Adipocyte (in vitro differentiated cells): ENCODE data around the gene C1orf198.

Source experiments
- DNase-seq: peaks from one replicate; pipeline ENCODE4 v3.0.0-alpha.2; 2015; ENCODE audit warnings: low read depth
- H3K27me3 ChIP-seq: replicated peaks from 2 replicates; pipeline ENCODE4 v1.7.0; 2013; ENCODE audit warnings: mild to moderate bottlenecking, low read length, moderate library complexity; ENCODE audit not compliant: control insufficient read depth, insufficient read depth
- H3K36me3 ChIP-seq: 2 replicates; pipeline ENCODE4 v1.7.0; 2013; ENCODE audit warnings: low read length, mild to moderate bottlenecking, moderate library complexity; ENCODE audit not compliant: control insufficient read depth, insufficient read depth, severe bottlenecking
- H3K4me1 ChIP-seq: 2 replicates; pipeline ENCODE4 v1.7.0; 2013; ENCODE audit warnings: mild to moderate bottlenecking, low read length, moderate library complexity; ENCODE audit not compliant: control insufficient read depth, insufficient read depth
- H3K4me3 ChIP-seq: 2 replicates; pipeline ENCODE4 v1.7.0; 2013; ENCODE audit warnings: mild to moderate bottlenecking, low read length, moderate library complexity
- H3K9ac ChIP-seq: 2 replicates; pipeline ENCODE4 v1.7.0; 2013; ENCODE audit warnings: mild to moderate bottlenecking, low read length, moderate library complexity
- H3K9me3 ChIP-seq: 2 replicates; pipeline ENCODE4 v1.7.0; 2013; ENCODE audit warnings: mild to moderate bottlenecking, low read length, moderate library complexity; ENCODE audit not compliant: control insufficient read depth

The C1orf198 gene

GRCh38 chr1:230804396-230804795 is 63.9 kb downstream of the C1orf198 start:
- Histone ChIP-seq H3K4me1 (peaks cover 16% of the 10 kb centered on the region), H3K36me3 (no peaks in the 10 kb centered on the region)

GRCh38 chr1:230800891-230801840 is 67.2 kb downstream of the C1orf198 start:
- H3K9me3 ChIP-seq = no peaks in the 10 kb centered on the region
- H3K9ac ChIP-seq = no peak overlapping the region
- no peaks in the 10 kb centered on the region for H3K36me3 ChIP-seq
- H3K4me1 ChIP-seq = no peaks in the 10 kb centered on the region
- DNase-seq = no peak
- H3K4me3 ChIP-seq = no peak overlapping the region
- no peaks in the 10 kb centered on the region for H3K27me3 ChIP-seq

More at GRCh38 chr1:230804396-230804795, 63.9 kb downstream of the C1orf198 start:
- DNase-seq = no peak
- Histone ChIP-seq H3K9me3 (no peaks in the 10 kb centered on the region), H3K27me3 (no peaks in the 10 kb centered on the region), H3K4me3 (no peak overlapping the region), H3K9ac (no peak overlapping the region)

GRCh38 chr1:230798491-230798890 is 69.8 kb downstream of the C1orf198 start:
- Histone ChIP-seq H3K9ac (no peak overlapping the region), H3K4me3 (no peak overlapping the region), H3K9me3 (no peaks in the 10 kb centered on the region), H3K4me1 (no peaks in the 10 kb centered on the region), H3K36me3 (no peaks in the 10 kb centered on the region), H3K27me3 (no peaks in the 10 kb centered on the region)
- DNase-seq = no peak

- DNase-seq = peak; percentile 92
- H3K9me3 ChIP-seq = no peaks in the 10 kb centered on the region
- no peak overlapping the region for H3K9ac ChIP-seq
- no peaks in the 10 kb centered on the region for H3K27me3 ChIP-seq
- no peaks in the 10 kb centered on the region for H3K36me3 ChIP-seq
- no peaks in the 10 kb centered on the region for H3K4me1 ChIP-seq
- no peak overlapping the region for H3K4me3 ChIP-seq
Measured at GRCh38 chr1:230797942-230798365, 70.4 kb downstream of the C1orf198 start.

- H3K9ac ChIP-seq = no peak overlapping the region
- no peaks in the 10 kb centered on the region for H3K4me1 ChIP-seq
- no peaks in the 10 kb centered on the region for H3K36me3 ChIP-seq
- H3K27me3 ChIP-seq = no peaks in the 10 kb centered on the region
- DNase-seq = no peak
- H3K4me3 ChIP-seq = no peak overlapping the region
- H3K9me3 ChIP-seq = no peaks in the 10 kb centered on the region
Measured at GRCh38 chr1:230797376-230797920, 70.9 kb downstream of the C1orf198 start.

DNA sequence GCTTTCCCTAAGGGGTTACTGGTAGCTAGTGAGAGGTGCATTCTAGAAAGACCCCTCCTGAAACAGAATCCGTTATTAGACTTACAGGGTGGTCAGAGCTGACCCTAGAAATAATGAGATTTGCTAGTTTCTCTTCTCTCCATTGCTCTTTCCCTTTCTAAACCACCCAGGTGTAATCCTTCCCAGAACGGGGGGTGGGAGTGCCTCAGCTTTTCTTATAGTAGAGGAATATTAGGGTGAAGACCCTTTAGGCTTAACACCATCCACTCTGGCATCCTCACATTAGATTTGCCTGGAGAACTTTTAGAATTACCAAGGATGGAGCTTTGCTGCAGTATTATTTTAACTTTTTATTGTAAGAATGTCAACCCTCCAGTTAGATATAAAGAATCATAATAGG is 71.7 kb downstream of the C1orf198 start:
- Histone ChIP-seq H3K36me3 (no peaks in the 10 kb centered on the region), H3K9ac (no peak overlapping the region), H3K4me3 (no peak overlapping the region), H3K9me3 (no peaks in the 10 kb centered on the region), H3K27me3 (no peaks in the 10 kb centered on the region), H3K4me1 (no peaks in the 10 kb centered on the region)
- no peak for DNase-seq

DNA sequence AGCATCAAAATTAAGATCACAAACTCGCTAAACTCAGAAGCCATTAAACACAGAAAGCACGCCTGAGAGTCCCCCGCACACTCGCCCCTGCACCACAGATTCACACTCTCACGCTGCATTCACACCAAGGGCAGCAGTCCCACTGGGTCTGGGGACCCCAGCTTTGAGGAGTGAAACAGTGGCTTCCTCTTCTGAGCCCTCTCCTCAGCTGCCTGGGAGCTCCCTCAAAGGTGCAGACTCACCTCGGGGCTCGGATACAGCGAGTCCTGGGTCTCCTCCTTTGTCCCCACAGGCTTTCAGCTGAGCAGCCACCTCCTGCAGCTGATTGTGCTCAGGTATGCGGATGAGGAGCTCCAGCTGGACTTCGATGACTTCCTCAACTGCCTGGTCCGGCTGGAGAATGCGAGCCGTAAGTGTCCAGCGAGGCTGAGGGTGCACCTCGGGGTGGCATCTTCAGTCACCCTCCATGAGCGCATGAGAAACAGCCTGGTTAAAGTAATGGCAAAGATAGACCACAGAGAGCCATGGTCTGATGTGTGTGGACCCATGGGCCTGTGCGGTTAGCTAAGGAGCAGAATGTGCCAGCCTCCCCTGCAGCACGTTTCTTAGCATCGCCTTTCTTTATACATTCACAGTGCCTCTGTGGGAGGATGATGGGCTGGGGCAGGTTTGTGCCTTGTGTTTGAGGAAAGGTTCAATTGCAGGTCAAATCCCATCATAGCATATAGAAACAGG is 73.3 kb downstream of the C1orf198 start:
- Histone ChIP-seq H3K27me3 (no peaks in the 10 kb centered on the region), H3K9ac (no peak overlapping the region), H3K4me3 (no peak overlapping the region), H3K9me3 (no peaks in the 10 kb centered on the region), H3K4me1 (no peaks in the 10 kb centered on the region), H3K36me3 (no peaks in the 10 kb centered on the region)
- no peak for DNase-seq

- Histone ChIP-seq H3K36me3 (no peaks in the 10 kb centered on the region), H3K27me3 (no peaks in the 10 kb centered on the region), H3K4me3 (no peak overlapping the region), H3K9me3 (no peaks in the 10 kb centered on the region), H3K4me1 (no peaks in the 10 kb centered on the region), H3K9ac (no peak overlapping the region)
- DNase-seq = peak; percentile 73
Measured at GRCh38 chr1:230794431-230794830, 73.9 kb downstream of the C1orf198 start.

- DNase-seq = no peak
- no peak overlapping the region for H3K4me3 ChIP-seq
- no peaks in the 10 kb centered on the region for H3K4me1 ChIP-seq
- H3K36me3 ChIP-seq = no peaks in the 10 kb centered on the region
- no peak overlapping the region for H3K9ac ChIP-seq
- H3K27me3 ChIP-seq = peaks cover 5% of the 10 kb centered on the region
- no peaks in the 10 kb centered on the region for H3K9me3 ChIP-seq
Measured at GRCh38 chr1:230793463-230793745, 74.9 kb downstream of the C1orf198 start.

GRCh38 chr1:230792691-230793462 is 75.4 kb downstream of the C1orf198 start:
- H3K27me3 ChIP-seq = peaks cover 6% of the 10 kb centered on the region
- no peaks in the 10 kb centered on the region for H3K9me3 ChIP-seq
- H3K9ac ChIP-seq = no peak overlapping the region
- no peaks in the 10 kb centered on the region for H3K4me1 ChIP-seq
- no peak for DNase-seq
- H3K36me3 ChIP-seq = no peaks in the 10 kb centered on the region
- no peak overlapping the region for H3K4me3 ChIP-seq
